ENCODE measurements around the gene SLC22A1. TPM values are rescaled to one million over a fixed set of nuclear protein-coding genes. Genes with fewer than 3 reads are reported as not detected.

SLC22A1 gene
- total and polyA plus RNA-seq, 2 of the 13 experiments (the other 11 are each of a cell fraction or from before 2014, with no cell fraction given) = 0.80 to 0.87 TPM

GRCh38 chr6:160101277-160102205, 20.1 kb upstream of the SLC22A1 start:
- Histone ChIP-seq H3K4me3 (replicated peaks in 1 of 3; ENCODE audit: insufficient read depth in 1 of 3, low read depth in 2 of 3, low read length in 3 of 3) (no peak overlapping the region), H3K4me2 (ENCODE audit: low read depth, low read length) (no peak overlapping the region), H3K4me1 (ENCODE audit: insufficient read depth, low read length) (peaks cover 27% of the 10 kb centered on the region), H3K27ac (ENCODE audit: extremely low read length, insufficient read depth, low read length) (peak overlapping the region; percentile 45), H3K9me3 (ENCODE audit: low read length) (no peaks in the 10 kb centered on the region), H4K20me1 (ENCODE audit: insufficient read depth, low read length) (no peaks in the 10 kb centered on the region), H3K27me3 (ENCODE audit: control insufficient read depth in 1 of 2, insufficient read depth in 2 of 2, low read length in 2 of 2) (no peaks in the 10 kb centered on the region), H3K79me2 (ENCODE audit: insufficient read depth, low read length) (no peaks in the 10 kb centered on the region), H2AFZ (ENCODE audit: low read length) (no peak overlapping the region), H3K36me3 (replicated peaks in 1 of 2; ENCODE audit: control insufficient read depth in 1 of 2, insufficient read depth in 2 of 2, low read length in 2 of 2) (peaks cover 40 to 62% of the 10 kb centered on the region in 2 experiments), H3K9ac (ENCODE audit: insufficient read depth, low read depth, low read length) (no peak overlapping the region)
- in situ Hi-C loops (cut with HindIII; ENCODE audit: extremely low pct_ligation_motif_present, low pct_unique_long_range_greater_than_20kb) (no loop called here), intact Hi-C loops (cut with micrococcal nuclease; ENCODE audit: unreplicated experiment) (loop anchor here (2.0 kb wide), 1 partner anchor 13 kb away; no protein-coding TSS in a partner anchor)
- BruUV-seq (replicated peaks) = no TSS peak
- WGBS (ENCODE audit: low lambda C conversion rate) = 89% methylated on average over 21 of the region's 23 CpGs
- CTCF ChIA-PET (ENCODE audit: low intra/inter-chr PET ratio, low total read pairs) = no interaction called here
- FAIRE-seq (no peak), ATAC-seq (peak; percentile 44), DNase-seq (ENCODE audit: low spot score) (no peak)
- POLR2A ChIA-PET = no interaction called here
- peak; percentile 55 for TF ChIP-seq ZNF687 (CRISPR knock-in tag; IDR thresholded peaks at IDR 0.05)
- TF ChIP-seq PAWR (CRISPR knock-in tag; IDR thresholded peaks at IDR 0.05; ENCODE audit: borderline replicate concordance) = no peak
- TF ChIP-seq, protein P1, sequence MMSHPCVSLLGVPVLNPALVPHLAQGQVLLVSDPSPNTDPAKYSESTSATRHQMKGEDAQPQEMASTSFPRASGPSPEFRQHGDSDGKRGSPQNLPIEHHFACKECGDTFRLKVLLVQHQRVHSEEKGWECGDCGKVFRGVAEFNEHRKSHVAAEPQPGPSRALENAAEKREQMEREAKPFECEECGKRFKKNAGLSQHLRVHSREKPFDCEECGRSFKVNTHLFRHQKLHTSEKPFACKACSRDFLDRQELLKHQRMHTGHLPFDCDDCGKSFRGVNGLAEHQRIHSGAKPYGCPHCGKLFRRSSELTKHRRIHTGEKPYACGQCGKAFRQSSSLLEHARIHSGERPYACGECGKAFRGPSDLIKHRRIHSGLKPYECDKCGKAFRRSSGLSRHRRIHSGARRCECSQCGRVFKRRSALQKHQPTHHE (CRISPR knock-in tag; IDR thresholded peaks at IDR 0.05; ENCODE audit: borderline replicate concordance) = no peak
- TF ChIP-seq HMG20B (CRISPR knock-in tag; conservative IDR thresholded peaks at IDR 0.05) = no peak
- TF ChIP-seq GABPB1 (CRISPR knock-in tag; IDR thresholded peaks at IDR 0.05) = no peak
- TF ChIP-seq, protein P2, sequence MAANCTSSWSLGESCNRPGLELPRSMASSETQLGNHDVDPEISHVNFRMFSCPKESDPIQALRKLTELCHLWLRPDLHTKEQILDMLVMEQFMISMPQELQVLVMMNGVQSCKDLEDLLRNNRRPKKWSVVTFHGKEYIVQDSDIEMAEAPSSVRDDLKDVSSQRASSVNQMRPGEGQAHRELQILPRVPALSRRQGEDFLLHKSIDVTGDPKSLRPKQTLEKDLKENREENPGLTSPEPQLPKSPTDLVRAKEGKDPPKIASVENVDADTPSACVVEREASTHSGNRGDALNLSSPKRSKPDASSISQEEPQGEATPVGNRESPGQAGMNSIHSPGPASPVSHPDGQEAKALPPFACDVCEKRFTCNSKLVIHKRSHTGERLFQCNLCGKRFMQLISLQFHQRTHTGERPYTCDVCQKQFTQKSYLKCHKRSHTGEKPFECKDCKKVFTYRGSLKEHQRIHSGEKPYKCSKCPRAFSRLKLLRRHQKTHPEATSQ (CRISPR knock-in tag; IDR thresholded peaks at IDR 0.05; ENCODE audit: borderline replicate concordance) = no peak
- TF ChIP-seq ZNF790 (CRISPR knock-in tag; IDR thresholded peaks at IDR 0.05; ENCODE audit: borderline replicate concordance) = no peak
- peak; percentile 79; the same call in 1 of the 2 replicates for TF ChIP-seq ZBTB38 (CRISPR knock-in tag; IDR thresholded peaks at IDR 0.05)
- TF ChIP-seq PAF1 (CRISPR knock-in tag; IDR thresholded peaks at IDR 0.05) = no peak
- no peak for TF ChIP-seq ZNF562 (CRISPR knock-in tag; IDR thresholded peaks at IDR 0.05; ENCODE audit: borderline replicate concordance)
- TF ChIP-seq FOXO4 (CRISPR knock-in tag; conservative IDR thresholded peaks at IDR 0.05) = no peak
- TF ChIP-seq TERF1 (CRISPR knock-in tag; IDR thresholded peaks at IDR 0.05) = no peak
- TF ChIP-seq MED8 (CRISPR knock-in tag; IDR thresholded peaks at IDR 0.05; ENCODE audit: insufficient replicate concordance) = no peak

All from HepG2 (cell line).